Measurements from ENCODE around the gene MRPL2. TPM values are rescaled to one million over a fixed set of nuclear protein-coding genes. Genes with fewer than 3 reads are reported as not detected.

MRPL2 gene
- total RNA-seq (2022): 125 and 135 TPM in 2 replicates
- percentile 82 among the genes with signal in this experiment for Bru-seq, nascent RNA
- BruChase-seq, experiment 1, labeled RNA remaining after a 6-hour chase: percentile 86 among the genes with signal in this experiment
- percentile 87 among the genes with signal in this experiment for BruChase-seq, experiment 2, labeled RNA remaining after a 2-hour chase
- long read RNA-seq, transcript MRPL2-202 (7 exons, 1,588 nt): major isoform, 103 of 142 reads
- long read RNA-seq, transcript MRPL2-201 (6 exons, 899 nt): minor isoform, 7 of 142 reads
- long read RNA-seq, transcript MRPL2-208 (3 exons, 570 nt): minor isoform, 11 of 142 reads
- long read RNA-seq, partial matches to known transcripts: 7 of 142 reads
- long read RNA-seq, other reads (novel, unspliced or antisense): 7 of 142 reads

DNA sequence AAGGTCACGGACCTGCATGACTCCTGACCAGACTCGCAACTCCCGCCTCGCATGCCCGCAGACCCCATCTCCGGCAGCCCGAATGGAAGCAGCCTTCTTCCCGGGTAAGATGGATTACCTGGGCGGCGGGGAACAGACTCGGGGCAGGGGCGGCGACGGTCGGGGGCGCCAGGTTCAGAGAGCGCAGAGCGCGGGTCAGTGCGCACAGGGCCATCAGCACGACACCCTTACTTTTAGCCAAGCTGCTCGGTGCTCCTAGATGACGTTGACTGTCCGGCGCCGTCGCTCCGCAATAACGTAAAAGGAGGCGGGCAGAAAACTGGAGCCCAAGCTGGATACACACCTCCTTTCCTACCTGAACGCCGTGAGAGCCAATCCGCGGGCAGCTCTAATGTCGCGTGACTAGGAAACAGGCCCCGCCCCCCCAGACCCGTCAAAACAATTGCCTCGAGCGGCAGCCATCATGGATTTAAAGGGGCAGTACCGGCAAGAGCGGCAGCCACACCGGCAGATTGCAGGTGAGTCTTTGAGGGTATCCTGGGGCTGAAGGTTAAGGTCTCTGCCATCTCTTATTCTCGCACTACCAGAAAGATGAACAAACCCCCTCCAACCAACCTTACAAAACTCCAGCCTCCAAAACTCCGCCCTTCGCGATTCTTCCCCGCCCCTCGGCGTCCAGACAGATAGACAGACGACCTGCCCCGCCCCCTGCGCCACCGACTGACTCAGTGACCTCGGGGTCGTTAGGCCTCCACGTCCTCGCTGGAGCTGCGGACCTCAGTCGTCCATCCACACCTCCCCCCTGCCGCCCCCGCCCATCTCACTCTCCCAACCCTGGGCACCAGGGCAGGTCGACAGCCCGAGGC is at the start of gene MRPL2, which contains the start of gene KLC4:
MRPL2 (minus strand) TSS at position 267 of the 866 bp plus-strand sequence; CDS start at position 214, 53 bp downstream.
KLC4 (plus strand) TSS at position 464 of the 866 bp plus-strand sequence. CDS start 1,705 bp downstream, outside the sequence.
- no peak for TF ChIP-seq CTCF (IDR thresholded peaks at IDR 0.05; ENCODE audit: unreplicated experiment)
- peaks cover 60% of the 10 kb centered on the region for H3K36me3 Mint-ChIP-seq (ENCODE audit: insufficient read depth, unreplicated experiment)
- no peaks in the 10 kb centered on the region for H3K27me3 Mint-ChIP-seq (ENCODE audit: unreplicated experiment)
- H3K4me3 Mint-ChIP-seq (ENCODE audit: low read depth, unreplicated experiment): peak within 1 kb of the TSS; percentile 90
- H3K4me1 Mint-ChIP-seq (ENCODE audit: low read depth, unreplicated experiment): peaks cover 27% of the 10 kb centered on the region
- BruUV-seq (replicated peaks): no TSS peak
- H3K9me3 Mint-ChIP-seq (ENCODE audit: low read depth, unreplicated experiment): no peaks in the 10 kb centered on the region
- peak within 1 kb of the TSS; percentile 83 for H3K27ac Mint-ChIP-seq (ENCODE audit: unreplicated experiment)
- DNase-seq: peak; percentile 99
- intact Hi-C loops (cut with micrococcal nuclease; ENCODE audit: unreplicated experiment): no loop called here
- CTCF ChIA-PET: interaction anchor here (0.5 to 2.7 kb wide), 15 partner anchors 12 to 279 kb away, joined by 3 to 20 read pairs (median 4); partner anchors contain the start of genes CUL9, KLHDC3 and MEA1

DNA sequence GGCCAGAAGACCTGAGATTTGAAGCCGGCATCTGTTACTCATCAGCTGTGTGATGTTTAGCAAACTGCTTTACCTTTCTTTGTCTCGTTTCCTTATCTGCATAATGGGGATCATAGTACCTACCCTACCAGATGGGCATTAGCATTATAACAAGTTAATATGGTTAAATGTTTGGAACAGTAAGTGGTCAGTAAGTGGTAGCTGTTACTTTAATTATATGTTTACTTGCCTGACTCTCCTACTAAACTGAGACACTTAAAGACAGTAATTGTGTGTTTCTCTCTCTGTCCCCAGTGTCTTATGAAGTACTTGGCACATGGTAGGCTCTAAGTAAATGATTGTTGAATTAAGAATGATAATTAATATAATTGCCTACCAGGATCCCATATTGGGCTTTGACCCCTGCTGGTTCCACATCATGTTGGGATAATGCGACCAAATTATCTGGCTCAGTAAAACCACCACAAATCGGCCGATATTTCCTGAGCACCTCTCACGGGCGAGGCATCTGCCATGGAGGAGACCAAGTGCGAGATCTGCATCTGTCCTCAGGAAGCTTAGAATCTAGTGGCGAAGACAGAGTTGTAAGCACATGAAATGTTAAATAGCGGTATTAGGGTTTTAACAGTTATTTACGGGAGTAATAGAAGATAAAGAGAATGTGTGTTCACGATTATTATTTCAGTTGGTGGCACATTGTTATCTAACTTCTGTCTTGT is 48.3 kb upstream of the MRPL2 start:
- CTCF ChIA-PET: no interaction called here
- no TSS peak for BruUV-seq (replicated peaks)
- no peaks in the 10 kb centered on the region for H3K27me3 Mint-ChIP-seq (ENCODE audit: unreplicated experiment)
- no peaks in the 10 kb centered on the region for H3K36me3 Mint-ChIP-seq (ENCODE audit: insufficient read depth, unreplicated experiment)
- no peaks in the 10 kb centered on the region for H3K9me3 Mint-ChIP-seq (ENCODE audit: low read depth, unreplicated experiment)
- no peaks in the 10 kb centered on the region for H3K4me1 Mint-ChIP-seq (ENCODE audit: low read depth, unreplicated experiment)
- intact Hi-C loops (cut with micrococcal nuclease; ENCODE audit: unreplicated experiment): no loop called here
- no peak overlapping the region for H3K27ac Mint-ChIP-seq (ENCODE audit: unreplicated experiment)
- DNase-seq: no peak
- no peak for TF ChIP-seq CTCF (IDR thresholded peaks at IDR 0.05; ENCODE audit: unreplicated experiment)
- no peak overlapping the region for H3K4me3 Mint-ChIP-seq (ENCODE audit: low read depth, unreplicated experiment)

GRCh38 chr6:43105538-43106222 is 46.4 kb upstream of the MRPL2 start:
- H3K4me3 Mint-ChIP-seq (ENCODE audit: low read depth, unreplicated experiment): no peak overlapping the region
- no peaks in the 10 kb centered on the region for H3K27me3 Mint-ChIP-seq (ENCODE audit: unreplicated experiment)
- H3K9me3 Mint-ChIP-seq (ENCODE audit: low read depth, unreplicated experiment): no peaks in the 10 kb centered on the region
- CTCF ChIA-PET: interaction anchor here (0.6 kb wide), 1 partner anchor 72 kb away, joined by 3 read pairs; no protein-coding TSS in a partner anchor
- intact Hi-C loops (cut with micrococcal nuclease; ENCODE audit: unreplicated experiment): no loop called here
- no peak overlapping the region for H3K27ac Mint-ChIP-seq (ENCODE audit: unreplicated experiment)
- no TSS peak for BruUV-seq (replicated peaks)
- no peaks in the 10 kb centered on the region for H3K36me3 Mint-ChIP-seq (ENCODE audit: insufficient read depth, unreplicated experiment)
- DNase-seq: no peak
- TF ChIP-seq CTCF (IDR thresholded peaks at IDR 0.05; ENCODE audit: unreplicated experiment): no peak
- H3K4me1 Mint-ChIP-seq (ENCODE audit: low read depth, unreplicated experiment): no peaks in the 10 kb centered on the region
